Testis (tissue), 2 donors: ENCODE data around the gene SEPHS2.

ENCODE experiments used
- CTCF ChIP-seq, 3 experiments: fragments of 450-650 bp in 2 of 3; fragments of 200-600 bp in 1 of 3; sonication (generic) in 1 of 3; IDR thresholded peaks; one replicate each; pipeline ENCODE4 v1.5.1; 2016 to 2019; ENCODE audit warnings: antibody characterized with exemption in 3 of 3, mild to moderate bottlenecking in 2 of 3, moderate library complexity in 1 of 3
- POLR2A ChIP-seq: fragments of 450-650 bp; IDR thresholded peaks from one replicate; pipeline ENCODE4 v1.6.1; 2017; ENCODE audit warnings: antibody characterized with exemption, mild to moderate bottlenecking, moderate library complexity

- TF ChIP-seq CTCF (IDR thresholded peaks at IDR 0.05) (no peak), POLR2A (no peak)
Measured at GRCh38 chr16:30457256-30457655, 11.6 kb upstream of the SEPHS2 start.
